GM19240 (cell line): Measurements from ENCODE around the gene NT5C3A.
A peak's percentile ranks its signal among the peaks of the same experiment; 100 is the strongest.
"Not testable (repeated sequence)": the region's sequence is repeated elsewhere in the genome, so short reads cannot be mapped to it uniquely, and the experiment has no call there.

Experiments
- DNase-seq: peaks from one replicate; pipeline ENCODE4 v3.0.0; 2011; ENCODE audit warnings: low spot score; ENCODE audit not compliant: insufficient read length

Gene NT5C3A

DNA sequence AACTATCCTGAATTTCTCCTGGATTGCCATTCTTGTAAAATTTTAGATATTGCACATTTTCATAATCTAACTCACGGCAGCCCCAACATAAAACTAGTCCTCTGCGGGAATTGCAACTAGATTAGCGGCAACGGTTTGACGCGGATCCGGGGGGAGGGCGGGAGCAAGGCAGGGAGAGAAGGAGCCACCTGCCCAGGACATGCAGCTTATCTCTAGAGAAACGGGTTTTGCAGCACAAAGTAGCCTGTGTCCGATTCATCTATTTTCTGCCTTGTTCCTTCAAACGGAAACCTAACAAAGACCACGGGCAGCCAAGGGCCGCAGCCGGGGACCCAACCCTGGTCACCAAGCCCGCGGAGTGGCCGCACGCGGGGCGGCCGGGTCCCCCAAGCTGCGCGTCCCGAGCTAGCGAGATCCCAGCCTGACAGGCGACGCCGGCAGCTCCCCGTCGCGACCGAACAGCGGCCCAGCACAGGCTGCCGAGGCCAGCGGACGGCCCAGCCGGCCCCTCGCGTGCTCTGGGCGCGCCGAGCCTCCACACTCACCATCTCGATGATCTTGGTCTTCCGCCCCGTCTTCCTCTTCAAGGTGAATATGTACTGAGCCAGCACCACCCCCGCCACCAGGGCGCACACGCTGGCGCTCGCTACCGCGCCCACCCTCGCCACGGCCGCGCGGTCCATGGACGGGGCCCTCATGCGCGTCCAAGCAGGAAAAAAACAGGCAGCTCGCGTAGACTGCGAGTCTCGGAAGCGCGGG lies at the start of gene NT5C3A:
Gene NT5C3A (minus strand): TSS at position 754 of the 759 bp plus-strand sequence. CDS start 71 bp downstream, at position 683.
- no peak for DNase-seq

DNA sequence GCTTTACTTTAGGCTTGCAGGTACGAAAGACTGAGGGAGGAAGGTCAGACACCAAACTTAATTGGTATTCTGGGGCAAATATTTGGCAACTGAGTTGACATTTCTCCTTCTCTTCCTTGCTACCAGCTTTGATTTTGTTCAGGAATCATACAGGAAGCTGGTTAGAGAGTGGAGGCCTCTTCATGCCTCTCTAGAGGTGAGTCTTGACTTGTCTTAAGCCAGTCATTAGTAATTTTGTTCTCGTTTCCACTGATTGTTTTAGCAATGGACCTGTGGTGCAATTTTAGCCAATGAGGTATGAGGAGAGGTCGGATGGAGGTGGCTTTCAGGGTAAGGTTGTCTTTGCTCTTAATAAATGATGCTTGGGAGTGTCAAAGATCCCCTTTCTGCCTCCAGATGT lies 49.0 kb upstream of the NT5C3A start:
- no peak for DNase-seq

DNA sequence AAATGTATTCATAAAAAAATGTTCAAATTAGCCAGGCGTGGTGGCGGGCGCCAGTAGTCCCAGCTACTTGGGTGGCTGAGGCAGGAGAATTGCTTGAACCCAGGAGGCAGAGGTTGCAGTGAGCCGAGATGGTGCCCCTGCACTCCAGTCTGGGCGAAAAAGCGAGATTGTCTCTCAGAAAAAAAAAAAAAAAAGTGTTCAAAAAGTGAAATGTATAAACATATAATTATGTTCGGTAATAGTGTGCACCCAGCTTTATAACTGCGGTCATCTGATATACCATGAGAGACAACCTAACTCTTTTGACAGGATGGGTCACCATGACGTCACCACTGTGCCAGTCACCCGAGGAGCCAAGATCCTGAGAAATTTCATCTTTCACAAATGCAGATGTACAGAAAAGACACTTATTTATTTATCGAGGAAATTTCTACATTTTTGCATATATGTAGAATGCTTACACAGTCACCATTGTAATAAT lies 47.2 kb upstream of the NT5C3A start:
- DNase-seq = no peak

DNA sequence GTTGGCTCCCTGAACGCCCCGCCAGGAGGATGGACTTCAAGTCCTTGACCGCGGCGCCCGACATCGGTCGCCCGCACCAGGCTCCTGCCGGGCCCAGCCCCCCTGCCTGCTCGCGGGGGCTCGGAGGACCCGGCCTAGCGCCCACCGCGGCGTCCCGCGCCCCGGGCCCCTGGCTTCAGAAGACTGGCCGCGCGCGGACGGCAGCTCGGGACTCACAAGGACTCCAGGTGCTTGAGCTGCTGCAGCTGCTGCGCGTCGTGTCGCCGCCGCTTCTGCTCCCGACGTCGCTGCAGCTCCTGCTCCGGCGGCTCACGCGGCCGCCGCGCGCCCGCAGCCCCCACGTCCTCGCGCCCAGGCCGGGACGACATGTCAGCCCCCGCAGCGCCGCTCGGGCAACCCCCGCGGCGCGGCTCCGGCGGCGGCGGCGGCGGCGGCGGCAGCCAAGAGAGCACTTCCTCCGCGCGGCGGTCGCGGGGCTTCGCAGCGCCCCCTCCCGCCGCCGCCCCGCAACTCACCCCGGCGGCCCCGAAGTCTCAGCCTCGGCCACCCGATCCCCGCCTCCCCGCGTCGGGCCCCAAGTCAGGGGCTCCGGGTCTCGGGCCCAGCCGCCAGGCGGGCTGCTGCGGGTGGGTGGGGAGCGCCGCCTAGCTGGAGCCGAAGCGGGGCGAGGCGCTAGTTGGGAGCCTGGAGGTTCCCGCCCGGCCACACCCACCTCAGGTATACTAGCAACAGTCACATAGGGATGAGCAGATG lies 46.6 kb upstream of the NT5C3A start, which contains the start of gene RP9:
Gene RP9 (minus strand): TSS at position 400 of the 753 bp plus-strand sequence. CDS start 32 bp downstream, at position 368.
- peak; percentile 46 for DNase-seq

DNA sequence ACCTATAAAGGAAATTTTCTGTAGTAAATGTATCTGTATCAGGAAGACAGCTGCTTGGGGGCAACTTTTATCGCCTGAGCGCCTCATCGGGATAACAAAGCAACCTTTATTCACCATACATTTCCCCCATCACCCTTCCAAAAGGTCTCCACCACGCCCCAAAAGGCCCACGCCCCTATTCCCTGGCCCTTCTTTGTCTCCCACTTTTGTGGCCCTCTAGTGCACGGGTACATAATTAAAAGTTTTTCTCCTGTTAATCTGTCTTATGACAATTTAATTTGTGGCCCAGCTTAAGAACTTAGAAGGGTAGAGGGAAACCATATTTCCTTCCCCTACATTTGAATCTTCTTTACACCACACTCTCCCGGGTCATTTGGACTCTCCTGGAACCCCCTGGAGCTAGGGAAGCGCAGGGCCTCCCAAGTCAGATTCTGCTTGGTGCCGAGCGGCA lies 46.0 kb upstream of the NT5C3A start:
- DNase-seq = no peak

DNA sequence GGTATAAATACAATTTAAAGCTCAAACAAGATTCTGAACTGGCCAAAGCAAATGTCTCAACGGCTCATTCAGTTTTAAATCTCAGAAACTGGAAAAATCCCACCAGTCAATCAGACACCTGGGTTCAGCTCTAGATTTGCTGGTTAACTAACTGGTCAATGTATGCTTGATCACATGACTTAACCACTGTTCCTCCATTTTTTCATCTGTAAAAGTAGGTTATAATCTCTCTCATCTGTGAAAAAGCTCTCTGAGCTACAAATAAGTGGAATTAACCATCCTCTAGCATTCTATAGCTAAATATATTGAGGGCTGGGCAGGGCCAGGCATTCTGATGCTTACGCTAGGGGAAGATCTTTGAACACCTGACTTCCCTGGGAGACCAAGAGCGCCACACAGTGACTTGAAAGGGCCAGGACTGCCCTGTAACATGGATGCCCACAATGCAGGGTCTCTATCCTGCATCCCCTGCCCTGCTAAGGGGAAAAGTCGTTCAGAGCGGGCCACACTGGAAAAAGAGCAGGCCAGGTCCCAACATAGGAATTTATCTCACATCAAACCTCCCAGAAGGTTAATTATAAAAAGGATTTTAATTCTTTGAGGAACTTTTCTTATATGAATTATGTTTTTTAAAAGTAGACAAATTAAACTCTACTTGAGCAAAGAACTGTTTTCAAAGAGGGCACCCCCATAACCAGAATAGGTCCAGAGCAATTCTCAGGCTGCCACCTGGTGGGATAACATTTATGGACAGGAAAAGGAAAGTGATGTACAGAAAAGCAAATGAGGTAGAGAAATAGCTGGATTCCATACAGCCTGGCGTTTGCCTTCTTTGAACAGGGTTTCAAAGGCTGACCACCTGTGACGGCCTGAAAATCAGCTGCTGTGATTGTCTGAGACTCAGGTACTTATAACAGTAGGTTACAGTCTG lies 44.8 kb upstream of the NT5C3A start:
- no peak for DNase-seq

DNA sequence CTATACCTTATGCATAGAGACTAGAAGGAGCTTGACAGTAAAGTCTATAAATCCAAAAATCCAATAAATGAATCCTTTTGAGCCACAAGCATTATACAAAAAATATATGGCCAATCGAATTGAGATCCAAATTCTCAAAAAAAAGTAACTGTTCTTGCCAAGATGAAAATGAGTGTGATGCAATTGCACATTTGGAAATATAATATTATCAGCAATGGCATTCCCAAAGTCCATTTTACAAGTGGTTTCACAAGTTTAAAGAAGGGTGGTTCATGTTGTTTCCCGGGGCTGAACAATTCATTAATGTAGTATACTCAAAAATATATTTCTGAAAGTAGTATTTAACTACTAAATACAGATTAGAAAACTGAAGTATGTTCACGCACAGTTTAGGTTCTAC lies 39.3 kb upstream of the NT5C3A start:
- DNase-seq = no peak

DNA sequence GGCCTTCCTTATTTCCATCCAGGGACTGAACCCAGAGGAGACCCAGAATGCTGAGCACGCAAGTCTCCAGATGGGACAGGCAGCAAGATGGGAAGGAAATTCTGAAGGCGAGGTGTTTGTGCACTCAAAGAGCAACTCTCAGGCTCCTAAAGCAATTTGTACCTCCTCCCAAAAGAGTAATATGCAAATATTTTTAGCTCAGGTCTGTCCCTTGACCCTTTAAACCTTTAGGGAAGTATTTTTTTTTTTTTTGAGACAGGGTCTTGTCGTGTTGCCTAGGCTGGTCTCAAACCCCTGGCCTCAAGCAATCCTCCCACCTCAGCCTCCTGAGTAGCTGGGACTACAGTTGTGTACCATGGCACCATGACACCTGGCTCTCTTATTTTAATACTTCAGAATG lies 38.2 kb upstream of the NT5C3A start:
- no peak for DNase-seq

DNA sequence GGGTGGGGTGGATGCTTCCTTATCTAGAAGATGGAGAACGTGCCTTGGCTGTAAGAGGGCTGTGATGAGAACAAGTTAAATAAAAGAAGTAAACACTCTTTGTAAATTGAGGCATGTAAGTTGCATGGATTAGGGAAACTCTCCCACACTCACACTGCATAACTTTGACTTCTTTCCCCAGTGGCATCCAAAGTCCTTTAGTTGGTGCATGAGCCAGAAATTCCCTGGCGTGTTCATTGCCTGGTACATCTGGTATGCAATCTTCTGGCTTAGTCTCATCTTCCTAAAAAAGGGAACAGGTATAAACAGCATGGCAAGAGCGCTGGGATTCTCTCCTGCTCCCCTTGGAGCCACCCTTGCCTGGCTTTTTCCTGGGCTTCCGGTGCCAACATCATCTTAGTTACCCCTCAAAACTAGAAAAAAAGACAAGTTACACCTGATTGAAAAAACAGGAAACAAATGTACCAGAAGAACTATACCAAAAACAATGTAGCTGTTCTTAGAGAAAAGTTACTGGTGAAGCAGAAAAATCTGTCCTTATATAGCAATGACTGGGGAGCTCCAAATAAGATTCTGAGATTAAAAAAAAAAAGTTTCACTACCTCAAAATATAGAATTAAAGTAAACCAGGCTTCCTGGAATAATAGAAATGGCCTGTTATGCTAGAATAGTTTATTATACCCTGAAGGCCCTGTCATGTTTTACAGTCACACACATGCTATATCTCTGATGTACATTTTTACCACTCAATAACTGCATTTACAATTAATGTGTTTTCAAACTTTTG lies 36.8 kb upstream of the NT5C3A start:
- DNase-seq = no peak

DNA sequence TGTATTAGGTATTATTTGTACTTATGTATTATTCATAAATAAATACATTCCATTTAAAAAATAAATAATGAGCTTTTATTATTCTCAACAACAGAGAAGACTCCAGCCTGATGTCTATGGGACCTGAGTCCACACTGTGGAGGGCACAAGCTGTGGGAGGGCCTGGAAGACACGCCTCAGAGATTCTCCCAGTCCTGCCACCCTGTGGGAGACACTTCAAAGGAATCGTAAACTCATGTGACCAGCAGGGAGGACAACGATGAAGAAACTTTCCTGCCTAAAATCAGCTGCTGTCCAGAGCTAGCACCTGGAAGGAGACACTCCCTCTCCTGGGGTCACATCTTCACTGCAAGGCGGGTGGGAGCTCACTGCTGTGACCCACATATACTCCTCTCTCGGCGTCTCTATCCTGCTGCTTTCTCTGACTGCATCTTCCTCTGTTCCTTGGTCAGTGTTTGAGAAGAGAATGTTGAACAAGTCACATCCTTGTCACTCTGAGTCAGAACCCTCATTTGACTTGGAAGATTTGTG lies 32.2 kb upstream of the NT5C3A start:
- DNase-seq = not testable (repeated sequence)

DNA sequence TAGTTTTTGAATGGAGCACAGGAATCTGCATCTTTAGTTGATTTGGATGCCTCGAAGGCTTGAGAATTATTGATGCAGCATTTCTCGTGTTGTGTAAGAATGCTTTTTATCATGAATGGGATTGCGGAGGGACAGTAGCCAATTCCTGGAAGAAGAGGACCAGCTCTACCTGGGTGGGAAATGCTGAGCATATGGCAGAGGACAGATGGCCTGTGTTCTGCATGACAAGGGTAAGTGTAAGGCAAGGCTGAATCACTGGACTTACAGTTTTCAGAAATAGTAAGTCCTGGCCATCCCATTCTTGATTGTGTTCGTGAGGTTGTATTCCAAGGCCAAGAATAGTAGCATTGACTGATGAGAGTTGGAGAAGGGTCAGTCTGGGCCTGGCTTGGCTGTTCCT lies 30.7 kb upstream of the NT5C3A start:
- DNase-seq = no peak

DNA sequence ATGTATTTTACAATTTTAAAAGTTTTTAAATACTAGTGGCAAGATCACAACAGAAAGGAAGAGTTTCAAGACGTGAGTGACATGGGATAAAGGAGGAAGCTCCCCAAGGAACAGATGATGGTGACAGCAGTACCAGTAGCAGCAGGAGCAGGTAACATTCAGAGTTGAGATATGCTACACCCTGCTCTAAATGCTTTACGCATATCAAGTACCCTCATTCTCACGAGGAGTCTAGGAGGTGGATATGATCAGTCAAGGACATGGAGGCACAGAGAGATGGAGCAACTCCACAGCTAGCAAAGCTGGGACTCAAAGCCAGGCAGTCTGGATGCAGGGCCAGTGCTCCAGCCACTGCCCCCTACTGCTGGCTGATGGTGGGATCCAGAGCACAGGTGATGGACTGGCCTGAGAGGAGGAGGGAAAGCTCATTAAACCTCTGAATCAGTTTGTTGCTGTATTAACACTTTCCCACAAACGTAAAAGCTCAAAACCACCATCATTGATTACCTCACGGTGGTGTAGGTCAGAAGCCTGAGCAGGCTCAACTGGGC lies 29.1 kb upstream of the NT5C3A start:
- no peak for DNase-seq

DNA sequence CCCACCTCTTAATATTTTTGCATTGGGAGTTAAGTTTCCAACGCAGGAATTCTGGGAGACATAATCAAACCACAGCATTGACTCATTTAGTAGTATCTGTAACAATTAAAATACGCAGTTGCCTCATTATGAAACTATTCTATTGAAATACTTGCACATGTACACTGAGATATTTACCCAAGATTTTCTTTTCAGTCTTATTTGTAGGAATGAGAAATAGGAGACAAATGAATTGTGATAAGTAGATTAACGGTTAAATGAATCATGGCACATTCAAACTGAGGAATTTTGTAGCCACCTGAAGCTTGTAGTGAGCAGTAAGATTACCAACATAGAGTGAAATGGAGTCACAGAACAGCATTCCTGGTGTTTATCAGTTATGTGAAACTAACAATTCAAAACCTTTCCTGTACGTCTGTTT lies 28.5 kb upstream of the NT5C3A start:
- DNase-seq = no peak

DNA sequence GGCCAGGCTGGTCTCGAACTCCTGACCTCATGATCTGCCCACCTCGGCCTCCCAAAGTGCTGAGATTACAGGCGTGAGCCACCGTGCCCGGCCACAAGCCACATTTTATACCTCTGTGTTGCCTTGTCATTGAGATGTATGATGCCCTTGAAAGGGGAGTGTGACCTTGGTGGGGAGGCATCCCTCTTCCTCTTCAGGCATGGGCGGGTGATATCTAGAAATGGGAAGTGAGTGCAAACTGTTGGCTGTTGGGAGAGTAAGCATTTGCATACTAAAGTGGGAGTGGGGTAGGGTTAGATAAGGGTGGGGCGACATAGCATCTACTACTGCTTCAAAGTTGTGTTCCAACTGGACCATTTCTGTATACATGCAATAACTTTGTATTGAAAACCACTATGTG lies 26.6 kb upstream of the NT5C3A start:
- no peak for DNase-seq

DNA sequence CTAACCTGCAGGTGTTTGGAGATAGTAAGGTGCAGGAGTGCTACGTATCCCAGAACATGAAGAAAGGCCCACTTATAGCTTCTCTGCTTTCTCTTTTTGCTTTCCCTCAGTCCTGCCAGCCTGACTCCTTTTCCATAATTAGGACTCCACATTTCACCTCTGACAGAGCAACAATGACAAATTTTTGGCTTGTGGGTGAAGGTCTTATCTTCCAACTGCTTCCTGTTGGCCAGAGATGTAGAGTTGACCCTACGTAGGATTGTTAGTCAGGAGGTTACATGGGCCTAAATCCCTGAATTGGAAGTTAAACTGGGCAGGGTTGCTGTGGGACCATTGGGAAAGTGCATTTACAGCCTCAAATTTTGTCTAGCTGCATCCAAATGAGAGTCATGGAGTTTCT lies 25.3 kb upstream of the NT5C3A start:
- DNase-seq = no peak

DNA sequence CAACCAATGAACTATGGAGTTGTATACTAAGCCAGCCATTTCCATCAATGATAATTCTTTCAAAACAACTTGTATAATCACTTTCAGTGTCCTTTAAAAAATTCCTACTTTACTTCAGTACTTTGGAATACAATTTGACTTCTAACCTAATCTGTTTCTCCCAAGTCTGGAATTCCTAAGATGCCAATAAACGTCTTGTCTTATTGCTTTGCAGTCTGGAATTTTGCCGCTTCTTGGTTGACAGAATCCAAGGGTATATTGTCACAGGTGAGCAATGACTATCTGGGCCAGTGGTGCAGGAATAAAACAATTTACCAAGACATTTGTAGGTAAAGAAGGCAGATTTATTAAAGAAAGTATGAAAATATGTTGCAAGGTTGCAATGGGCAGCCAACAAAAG lies 24.8 kb upstream of the NT5C3A start:
- DNase-seq = no peak

DNA sequence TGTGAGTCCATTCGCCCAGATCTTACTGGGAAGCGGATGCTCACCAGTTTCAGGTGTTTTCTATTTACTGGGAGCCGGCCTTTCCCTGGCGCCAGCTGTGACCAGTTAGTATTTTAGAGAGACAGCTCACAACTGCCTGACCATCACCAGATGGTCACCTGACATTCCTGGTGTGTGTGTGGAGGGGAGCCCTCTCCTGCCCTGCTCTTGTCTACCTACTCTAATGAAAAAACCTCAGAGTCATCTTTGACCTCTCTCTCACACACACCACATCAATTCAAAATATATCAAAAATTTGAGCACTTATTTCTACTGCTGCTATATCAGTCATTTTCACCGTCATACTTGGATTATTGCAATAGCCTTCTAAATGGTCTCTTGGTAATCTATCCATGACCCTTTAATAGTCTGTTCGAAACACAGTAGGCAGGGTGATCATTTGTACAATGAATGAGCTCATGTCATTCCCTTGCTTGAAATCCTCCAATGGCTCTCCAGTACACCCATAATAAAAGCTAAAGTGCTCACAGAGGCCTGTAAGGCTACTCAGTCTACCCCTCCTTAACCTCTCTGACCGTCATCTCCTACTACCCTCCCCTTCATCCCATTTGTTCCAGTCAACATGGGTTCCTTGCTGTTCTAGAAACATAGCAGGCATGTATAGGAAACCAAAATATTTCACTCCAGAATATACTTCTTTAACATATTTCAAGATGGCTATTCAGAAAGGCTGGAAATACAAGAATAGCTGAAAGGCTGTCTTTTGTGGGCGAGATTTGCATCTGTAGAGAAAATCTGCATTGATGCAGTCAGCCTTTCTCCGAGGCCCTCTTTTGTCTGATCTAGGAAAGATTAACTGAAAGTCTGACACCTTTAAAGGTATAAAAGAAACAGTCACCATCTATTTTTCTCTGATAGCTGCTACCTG lies 17.5 kb upstream of the NT5C3A start:
- DNase-seq = no peak

DNA sequence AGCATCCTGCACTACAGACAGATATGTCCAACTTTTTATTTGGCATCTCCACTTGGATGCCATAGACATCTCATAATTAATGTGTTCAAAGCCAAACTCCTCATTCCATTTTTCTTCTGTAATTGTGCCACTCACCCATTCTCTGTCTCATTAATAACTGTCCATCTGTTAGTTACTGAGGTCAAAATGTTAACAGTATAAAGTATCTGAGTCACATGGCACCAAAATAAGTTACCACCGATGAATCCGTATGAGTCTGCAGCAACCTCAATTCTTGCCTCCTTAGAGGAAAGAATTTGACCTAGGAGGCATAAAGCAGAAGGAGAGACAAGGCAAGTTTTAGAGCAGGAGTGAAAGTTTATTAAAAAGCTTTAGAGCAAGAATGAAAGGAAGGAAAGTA lies 16.5 kb upstream of the NT5C3A start:
- no peak for DNase-seq

DNA sequence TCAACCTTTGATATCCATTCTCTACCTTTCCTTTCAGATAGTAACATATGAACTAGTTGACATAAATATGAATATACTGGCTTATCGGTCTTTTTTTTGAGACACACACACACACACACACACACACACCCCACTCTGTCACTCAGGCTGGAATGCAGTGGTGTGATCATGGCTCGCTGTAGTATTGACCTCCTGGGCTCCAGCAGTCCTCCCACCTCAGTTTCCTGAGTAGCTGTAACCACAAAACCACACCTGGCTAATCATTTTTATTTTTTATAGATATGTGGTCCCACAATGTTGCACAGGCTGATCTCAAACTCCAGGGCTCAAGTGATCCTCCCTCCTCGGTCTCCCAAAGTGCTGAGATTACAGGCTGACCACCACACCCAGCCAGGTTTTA lies 14.2 kb upstream of the NT5C3A start:
- DNase-seq = no peak
